Heart right ventricle (tissue), 16 donors: ENCODE measurements around the gene GALNT4. TPM values are rescaled to one million over a fixed set of nuclear protein-coding genes. Genes with fewer than 3 reads are reported as not detected.

Experiments
- ATAC-seq, 8 donors: fragments of 200-7000 bp; cut with Tn5 transposase; one replicate each; pipeline ENCODE4 v1.9.1; 2020; ENCODE audit warnings: mild to moderate bottlenecking in 8 of 8, moderate library complexity in 8 of 8, moderate number of reproducible peaks in 1 of 8
- DNase-seq, 2 donors: peaks; one replicate each; pipeline ENCODE4 v3.0.0-alpha.2; 2020
- H3K27ac ChIP-seq, 10 donors: fragments of 200-600 bp; sonication (generic) in 2 of 10; one replicate each; pipeline versions ENCODE4 v1.5.0 to v1.8.0; 2020 to 2022; ENCODE audit warnings: mild to moderate bottlenecking in 3 of 10
- H3K27me3 ChIP-seq, 7 donors: fragments of 200-600 bp; one replicate each; pipeline ENCODE4 v1.8.0; 2021 to 2022; ENCODE audit warnings: mild to moderate bottlenecking in 2 of 7
- H3K36me3 ChIP-seq, 9 donors: fragments of 200-600 bp; sonication (generic) in 1 of 9; one replicate each; pipeline versions ENCODE4 v1.5.0 to v1.8.0; 2020 to 2022; ENCODE audit warnings: mild to moderate bottlenecking in 2 of 9
- H3K4me1 ChIP-seq, 9 donors: fragments of 200-600 bp; sonication (generic) in 1 of 9; one replicate each; pipeline versions ENCODE4 v1.5.0 to v1.8.0; 2020 to 2022; ENCODE audit warnings: mild to moderate bottlenecking in 4 of 9
- H3K4me3 ChIP-seq, 10 donors: fragments of 200-600 bp; sonication (generic) in 2 of 10; one replicate each; pipeline versions ENCODE4 v1.5.0 to v1.8.0; 2020 to 2022; ENCODE audit warnings: mild to moderate bottlenecking in 7 of 10, moderate library complexity in 2 of 10
- H3K9me3 ChIP-seq, 11 donors: fragments of 200-600 bp in 10 of 11; sonication (generic) in 2 of 11; one replicate each; pipeline versions ENCODE4 v1.5.0 to v1.8.0; 2013 to 2022; ENCODE audit warnings: mild to moderate bottlenecking in 2 of 11, control low read depth in 1 of 11, moderate library complexity in 1 of 11
- WGBS, 2 donors: extraction: QIAGEN DNeasy Blood & Tissue Kit; methylation state at CpG; one replicate each; pipeline ENCODE4 v1.1.7; 2013; ENCODE audit warnings: inconsistent platforms in 1 of 2; 5-methylcytosine and 5-hydroxymethylcytosine counted together
- intact Hi-C, 10 donors: fragments of 100-400 bp; cut with DNase I; formaldehyde crosslinking; loops; one replicate each; pipeline versions ENCODE4 v1.11.1 to v1.14.2; 2022
- polyA plus RNA-seq, 2 donors: library from polyadenylated mRNA; stranded (reverse); fragments of 200-250 nt; gene quantifications; one replicate each; pipeline ENCODE4 v1.2.3, GENCODE V29; 2013
- total RNA-seq, 10 donors: library from RNA; stranded (reverse); fragmentation: NEBNext Ultra II Directional in 3 of 10; extraction: Animal tissue kit (Norgen Biotek cat#: 25700) in 3 of 10; gene quantifications; one replicate each; pipeline versions ENCODE4 v1.2.1 to v1.2.4, GENCODE V29; 2021 to 2023
- TF ChIP-seq, protein P1 (sequence below), 9 donors: fragments of 200-600 bp; sonication (generic) in 2 of 9; IDR thresholded peaks; one replicate each; pipeline versions ENCODE4 v1.5.0 to v1.8.0; 2021 to 2022; ENCODE audit warnings: antibody characterized with exemption in 9 of 9, mild to moderate bottlenecking in 5 of 9, moderate library complexity in 1 of 9
- donor health status: Arrhythmogenic right ventricular cardiomyopathy.
- donor health status: ischemic (EF 13 %, LVEDD 7.1; RV severe dilation, severe dysfunction).
- donor health status: healthy with polysubstance abuse.
- donor health status: DM: no; HTN: yes; CAD: no.
- donor health status: DM: no; HTN: no; CAD: no.
- donor health status: ischemic (EF 25% LVEDD 6.9; RV normal size, moderate dysfunction).
- donor health status: ischemic (EF 25% LVEDD 5.7; RV mildly dilated, moderate dysfunction).
- donor health status: healthy.
- donor health status: DM: yes; HTN: yes; CAD: no.
- donor health status: Ischemic cardiomyopathy.
- donor health status: ischemic (EF 35%, LVEDD 5.7; RV mildly dilated, moderate dysfunction).
- donor health status: nonischemic (EF 11% LVEDD 7.7; RV severe dilation, severe dysfunction).
- donor health status: DM: yes; HTN: yes; CAD: no.
- donor health status: PGD.
- donor health status: ischemic (EF 29% LVEDD 5.4; RV normal size, mild dysfunction).
- donor health status: nonischemic (EF 23%, LVEDD 6.1; RV moderate dilation, normal function).

The GALNT4 gene
- total and polyA plus RNA-seq, 12 donors = 1.2 to 3.8 (median 2.1) TPM

DNA sequence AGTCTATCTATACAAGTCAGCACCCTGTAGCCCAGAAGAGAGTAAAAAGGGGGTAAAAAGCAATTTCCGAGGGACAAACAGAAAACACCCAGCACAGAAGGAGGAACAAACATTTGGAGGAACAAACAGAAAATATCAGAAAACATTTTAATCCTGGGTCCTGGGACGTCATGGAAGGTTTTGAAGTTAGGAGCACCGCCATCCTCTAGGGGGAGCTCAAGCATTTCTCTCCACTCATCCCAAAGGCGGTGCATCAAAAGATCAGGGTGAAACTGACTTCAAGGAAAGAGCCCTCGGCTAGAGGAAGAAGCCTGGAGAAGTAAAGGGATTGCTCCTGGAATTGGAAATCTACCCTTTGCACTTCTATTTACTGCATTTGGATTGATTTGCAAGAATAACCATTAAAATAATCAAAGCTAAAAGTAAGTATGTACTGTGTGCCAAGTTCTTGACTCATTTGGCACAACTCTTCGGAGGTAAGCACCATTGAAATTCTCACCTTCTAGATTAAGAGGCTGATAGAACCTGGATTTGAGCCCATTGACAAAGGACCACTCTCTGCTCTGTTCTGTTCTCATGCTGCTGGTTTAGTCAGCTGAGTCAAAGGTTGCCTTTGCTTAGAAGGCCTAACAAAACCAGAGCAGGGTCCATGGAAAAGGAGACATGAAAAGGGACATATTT, 18.5 kb upstream of the GALNT4 start:
- Histone ChIP-seq H3K4me3 (no peak overlapping the region), H3K9me3 (no peaks in the 10 kb centered on the region), H3K36me3 (no peaks in the 10 kb centered on the region), H3K27me3 (no peaks in the 10 kb centered on the region), H3K4me1 (peaks cover 0 to 30% (median 21%) of the 10 kb centered on the region in 9 donors), H3K27ac (no peak overlapping the region)
- 9 to 12% methylated on average over 6 of the region's 6 CpGs for WGBS, 2 donors
- intact Hi-C loops = loop anchor here in 9 of 10 donors (5.0 to 10.0 kb wide), 9 partner anchors 162 to 1392 kb away; partner anchors contain the start of gene ATP2B1 (in 4 of the 9)
- peak in 1 of 2 donors; percentile 74 for DNase-seq
- TF ChIP-seq, protein P1, sequence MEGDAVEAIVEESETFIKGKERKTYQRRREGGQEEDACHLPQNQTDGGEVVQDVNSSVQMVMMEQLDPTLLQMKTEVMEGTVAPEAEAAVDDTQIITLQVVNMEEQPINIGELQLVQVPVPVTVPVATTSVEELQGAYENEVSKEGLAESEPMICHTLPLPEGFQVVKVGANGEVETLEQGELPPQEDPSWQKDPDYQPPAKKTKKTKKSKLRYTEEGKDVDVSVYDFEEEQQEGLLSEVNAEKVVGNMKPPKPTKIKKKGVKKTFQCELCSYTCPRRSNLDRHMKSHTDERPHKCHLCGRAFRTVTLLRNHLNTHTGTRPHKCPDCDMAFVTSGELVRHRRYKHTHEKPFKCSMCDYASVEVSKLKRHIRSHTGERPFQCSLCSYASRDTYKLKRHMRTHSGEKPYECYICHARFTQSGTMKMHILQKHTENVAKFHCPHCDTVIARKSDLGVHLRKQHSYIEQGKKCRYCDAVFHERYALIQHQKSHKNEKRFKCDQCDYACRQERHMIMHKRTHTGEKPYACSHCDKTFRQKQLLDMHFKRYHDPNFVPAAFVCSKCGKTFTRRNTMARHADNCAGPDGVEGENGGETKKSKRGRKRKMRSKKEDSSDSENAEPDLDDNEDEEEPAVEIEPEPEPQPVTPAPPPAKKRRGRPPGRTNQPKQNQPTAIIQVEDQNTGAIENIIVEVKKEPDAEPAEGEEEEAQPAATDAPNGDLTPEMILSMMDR (IDR thresholded peaks at IDR 0.05) = peak; percentile 72 to 96 (median 91)
- ATAC-seq = peak; percentile 56 to 86 (median 74)

GRCh38 chr12:89542236-89542635, 17.6 kb upstream of the GALNT4 start:
- H3K9me3 ChIP-seq = no peaks in the 10 kb centered on the region
- ATAC-seq (no peak), DNase-seq (no peak)
- no peaks in the 10 kb centered on the region for H3K36me3 ChIP-seq
- H3K4me1 ChIP-seq = peaks cover 0 to 30% (median 21%) of the 10 kb centered on the region in 9 donors
- H3K27me3 ChIP-seq = no peaks in the 10 kb centered on the region
- WGBS, 2 donors = 93 to 94% methylated on average over 2 of the region's 2 CpGs
- no peak overlapping the region for H3K4me3 ChIP-seq
- TF ChIP-seq, protein P1 (IDR thresholded peaks at IDR 0.05) = no peak
- intact Hi-C loops = loop anchor here in 9 of 10 donors (5.0 to 10.0 kb wide), 9 partner anchors 163 to 1393 kb away; partner anchors contain the start of gene ATP2B1 (in 4 of the 9)
- H3K27ac ChIP-seq = no peak overlapping the region

GRCh38 chr12:89540586-89540985, 16.0 kb upstream of the GALNT4 start:
- ATAC-seq = no peak
- no peak for DNase-seq
- Histone ChIP-seq H3K27me3 (no peaks in the 10 kb centered on the region), H3K4me1 (peaks cover 0 to 29% (median 21%) of the 10 kb centered on the region in 9 donors), H3K9me3 (no peaks in the 10 kb centered on the region), H3K27ac (no peak overlapping the region), H3K36me3 (no peaks in the 10 kb centered on the region), H3K4me3 (no peak overlapping the region)
- intact Hi-C loops = loop anchor here in 9 of 10 donors (5.0 to 10.0 kb wide), 9 partner anchors 164 to 1394 kb away; partner anchors contain the start of gene ATP2B1 (in 4 of the 9)
- TF ChIP-seq, protein P1 (IDR thresholded peaks at IDR 0.05) = no peak
- WGBS, 2 donors = 65 to 66% methylated on average over 3 of the region's 3 CpGs

DNA sequence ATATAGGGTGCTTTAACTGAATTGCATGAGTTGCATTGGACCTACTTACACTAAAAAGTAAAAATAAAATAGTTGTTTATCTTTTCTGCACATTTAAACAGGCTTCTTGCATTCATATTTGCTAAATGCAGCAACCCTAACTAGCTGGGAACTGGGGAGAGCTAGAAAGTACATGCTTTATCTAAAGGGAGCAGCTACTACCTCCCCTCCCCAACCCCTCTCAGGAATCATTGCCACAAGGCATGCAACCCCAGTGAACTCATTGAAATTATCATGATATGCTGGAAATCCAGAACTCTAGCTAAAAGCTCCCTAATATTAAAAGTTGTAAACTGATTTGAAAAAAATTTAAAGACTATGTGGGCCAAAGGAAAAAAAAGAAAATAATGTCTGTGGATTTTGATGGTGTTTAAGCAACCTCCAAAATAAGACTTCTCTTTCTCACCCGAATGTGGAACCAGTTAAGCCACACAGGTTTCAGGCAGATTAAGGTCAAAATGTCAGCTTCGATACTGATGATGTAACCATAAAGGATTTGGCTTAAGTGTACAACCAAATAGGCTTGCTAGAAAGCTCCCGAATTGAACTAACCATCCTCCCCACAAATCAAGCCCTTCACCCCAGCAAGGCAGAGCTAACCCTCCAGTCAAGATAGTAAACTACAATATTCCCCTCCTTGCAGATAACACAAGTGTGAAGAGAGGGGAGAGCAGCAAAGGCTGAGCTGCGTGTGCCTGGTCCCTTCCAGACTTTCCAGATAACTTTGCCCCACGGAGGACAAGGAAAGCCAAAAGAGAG, 15.0 kb upstream of the GALNT4 start:
- no peak for DNase-seq
- intact Hi-C loops = loop anchor here in 9 of 10 donors (5.0 to 10.0 kb wide), 9 partner anchors 165 to 1395 kb away; partner anchors contain the start of gene ATP2B1 (in 4 of the 9)
- H3K9me3 ChIP-seq = no peaks in the 10 kb centered on the region
- ATAC-seq = no peak
- 63 to 90% methylated on average over 5 of the region's 5 CpGs for WGBS, 2 donors
- H3K4me1 ChIP-seq = peaks cover 0 to 20% (median 12%) of the 10 kb centered on the region in 9 donors
- no peak overlapping the region for H3K27ac ChIP-seq
- TF ChIP-seq, protein P1 (IDR thresholded peaks at IDR 0.05) = no peak
- H3K27me3 ChIP-seq = no peaks in the 10 kb centered on the region
- H3K4me3 ChIP-seq = no peak overlapping the region
- no peaks in the 10 kb centered on the region for H3K36me3 ChIP-seq
